HG03280 (cell line): ENCODE data around the gene TRAF1.
A peak's percentile ranks its signal among the peaks of the same experiment; 100 is the strongest.

Experiments used
- ATAC-seq: cut with Tn5 transposase; IDR thresholded peaks from one replicate; pipeline ENCODE4 v1.9.1; 2021; ENCODE audit warnings: mild to moderate bottlenecking, moderate library complexity; ENCODE audit not compliant: unreplicated experiment

Gene TRAF1

DNA sequence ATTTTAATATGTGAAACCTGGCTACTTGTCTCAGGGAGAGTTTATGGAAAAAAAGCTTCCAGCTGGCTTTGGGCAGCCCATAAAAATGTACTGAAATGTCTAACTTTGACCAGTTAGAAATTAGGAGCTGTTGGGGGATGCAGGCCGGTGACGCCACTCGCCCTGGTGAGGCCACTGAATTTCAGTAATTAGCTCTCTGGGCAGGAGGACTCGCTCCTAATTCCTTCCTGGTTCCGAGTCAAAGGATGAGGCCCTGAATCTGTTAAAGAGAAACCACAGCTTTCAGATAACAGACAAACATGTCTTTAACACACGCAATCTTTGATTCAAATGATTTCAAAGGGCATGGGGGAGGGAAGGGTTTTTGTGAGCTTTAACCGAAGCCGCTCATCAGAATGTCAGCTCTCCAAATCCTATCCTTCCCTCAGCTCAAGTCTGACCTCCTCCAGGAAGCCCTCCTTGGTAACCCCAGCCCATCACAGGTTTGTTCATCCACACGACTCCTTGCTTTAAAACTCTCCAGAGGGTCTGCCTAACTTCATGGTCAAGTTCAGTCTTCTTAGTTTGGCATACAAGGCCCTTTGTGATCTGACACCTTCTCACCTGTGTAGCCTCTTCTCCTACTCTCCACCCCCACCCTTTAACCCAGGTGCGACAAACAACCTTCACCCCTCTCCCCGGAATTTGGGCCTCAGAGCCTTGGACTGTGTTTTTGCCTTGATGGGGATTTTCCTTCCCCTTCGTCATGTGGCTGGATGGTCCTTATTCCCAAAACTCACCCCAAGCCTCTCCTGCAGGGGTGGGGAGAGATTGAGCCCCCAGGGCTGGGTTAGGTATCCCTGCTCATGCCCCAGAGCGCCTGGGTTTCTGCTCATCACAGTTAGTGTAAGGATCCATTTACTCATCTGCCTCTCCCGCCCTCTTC is 36.0 kb downstream of the TRAF1 start:
- no peak for ATAC-seq

DNA sequence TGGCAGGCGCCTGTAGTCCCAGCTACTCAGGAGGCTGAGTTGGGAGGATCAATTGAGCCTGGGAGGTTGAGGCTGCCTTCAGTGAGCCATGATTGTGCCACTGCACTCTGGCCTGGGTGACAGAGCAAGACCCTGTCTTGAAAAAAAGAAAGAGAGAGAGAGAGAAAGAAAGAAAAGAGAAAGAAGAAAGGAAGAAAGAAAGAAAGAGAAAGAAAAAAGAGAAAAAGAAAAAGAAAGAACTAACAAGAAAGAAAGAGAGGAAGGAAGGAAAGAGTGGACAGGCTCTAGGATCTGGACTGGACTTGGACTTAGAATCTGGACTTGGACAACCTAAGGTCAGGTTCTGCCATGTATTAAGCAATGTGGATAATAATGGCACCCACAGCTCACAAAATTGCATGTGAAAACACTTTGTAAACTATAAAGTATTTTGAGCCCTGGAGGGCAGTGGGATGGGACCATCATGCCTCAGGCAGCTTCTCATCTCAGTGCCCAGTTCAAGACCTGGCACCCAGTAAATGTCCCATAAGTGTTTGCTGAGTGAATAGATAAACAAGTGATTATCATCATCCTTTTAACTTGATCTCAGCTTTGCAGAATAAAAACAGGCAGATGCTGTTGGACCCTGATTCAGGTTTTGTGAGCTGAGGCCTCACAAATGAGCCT is 36.9 kb downstream of the TRAF1 start:
- ATAC-seq, result no peak

DNA sequence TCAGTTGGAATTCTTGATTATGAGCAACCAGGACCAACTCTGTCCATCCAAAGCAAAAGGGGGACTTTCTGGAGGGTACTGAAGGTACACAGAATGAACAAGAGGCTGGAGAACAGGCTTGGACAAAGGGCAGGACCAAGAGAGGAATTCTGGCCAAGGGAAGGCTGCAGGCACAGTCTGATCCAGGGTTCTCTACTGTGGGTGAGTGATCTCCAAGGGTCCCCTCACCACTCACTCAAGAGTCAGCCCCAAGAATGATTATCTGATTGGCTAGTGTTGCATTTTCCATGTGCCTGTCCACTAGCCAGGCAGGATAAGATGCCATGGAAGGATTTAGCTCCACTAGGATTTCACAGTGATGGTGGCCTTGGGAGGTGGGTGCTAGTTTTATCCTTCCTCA is 38.0 kb downstream of the TRAF1 start:
- ATAC-seq, result no peak

DNA sequence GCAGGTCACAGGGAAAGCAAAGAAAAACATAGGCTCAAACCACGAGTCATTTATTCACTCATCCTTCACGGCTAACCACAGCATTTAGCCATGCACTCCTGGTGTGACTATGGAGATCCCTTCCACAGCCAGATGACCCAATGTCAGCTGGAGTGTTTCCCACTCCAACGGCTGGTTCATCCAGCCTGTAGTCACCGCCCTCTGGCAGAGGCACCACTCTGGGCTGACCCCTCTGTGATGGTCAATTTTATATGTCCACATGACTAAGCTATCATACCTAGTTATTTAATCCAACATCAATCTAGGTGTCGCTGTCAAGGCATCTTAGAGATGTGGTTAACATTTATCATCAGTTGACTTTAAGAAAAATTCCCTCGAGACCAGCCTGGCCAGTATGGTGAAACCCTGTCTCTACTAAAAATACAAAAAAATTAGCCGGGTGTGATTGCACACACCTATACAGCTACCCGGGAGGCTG is 40.1 kb downstream of the TRAF1 start:
- ATAC-seq, result no peak

DNA sequence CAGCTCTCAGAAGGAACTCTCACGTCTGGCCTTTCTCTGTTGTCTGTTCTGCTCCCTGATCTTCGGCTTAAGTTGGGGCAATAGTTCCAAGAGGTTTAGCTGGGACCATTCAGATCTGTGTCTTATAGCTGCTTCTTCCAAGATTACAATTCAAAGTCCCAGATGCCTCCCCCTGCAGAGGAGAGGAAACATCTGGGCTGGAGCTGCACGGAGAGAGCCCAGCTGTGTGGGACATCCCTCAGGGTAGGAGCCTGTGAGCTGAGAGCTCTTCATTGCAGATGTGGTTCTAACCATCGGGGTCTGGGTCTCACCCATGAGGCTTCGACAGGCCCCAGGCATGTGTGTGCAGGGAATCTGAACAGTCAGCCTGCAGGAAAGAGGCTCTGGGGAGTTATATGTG is 40.6 kb downstream of the TRAF1 start:
- ATAC-seq, result no peak

DNA sequence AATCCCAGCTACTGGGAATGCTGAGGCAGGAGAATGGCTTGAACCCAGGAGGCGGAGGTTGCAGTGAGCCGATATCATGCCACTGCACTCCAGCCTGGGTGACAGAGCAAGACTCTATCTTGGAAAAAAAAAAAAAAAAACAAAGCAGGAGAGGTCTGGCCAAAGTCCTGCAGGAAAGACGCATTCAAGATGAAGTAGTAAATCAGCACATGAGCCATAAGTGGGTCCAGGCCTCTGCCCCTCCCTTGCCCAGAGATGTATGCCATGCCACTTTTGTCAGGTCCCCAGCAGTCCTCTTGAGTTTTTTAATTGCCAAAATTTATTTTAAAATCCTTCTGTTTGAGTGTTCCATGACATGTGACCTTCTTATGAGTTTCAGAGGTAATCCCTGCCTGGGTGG is 41.1 kb downstream of the TRAF1 start:
- no peak for ATAC-seq

DNA sequence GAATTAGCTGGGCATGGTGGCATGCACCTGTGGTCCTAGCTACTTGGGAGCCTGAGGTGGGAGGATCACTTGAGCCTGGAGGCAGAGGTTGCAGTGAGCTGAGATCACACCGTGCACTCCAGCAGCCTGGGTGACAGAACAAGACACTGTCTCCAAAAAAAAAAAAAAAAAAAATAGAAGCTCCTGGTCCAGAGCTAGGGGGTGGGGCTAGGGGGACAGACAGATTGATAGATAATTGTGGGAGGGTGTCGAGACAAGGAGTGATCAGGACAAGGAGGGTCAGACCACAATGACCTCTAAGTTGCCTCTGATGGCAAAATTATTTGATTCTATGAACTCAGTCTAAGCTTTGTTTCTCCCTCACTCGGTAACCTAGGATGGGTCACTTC is 43.0 kb downstream of the TRAF1 start:
- ATAC-seq, result no peak

DNA sequence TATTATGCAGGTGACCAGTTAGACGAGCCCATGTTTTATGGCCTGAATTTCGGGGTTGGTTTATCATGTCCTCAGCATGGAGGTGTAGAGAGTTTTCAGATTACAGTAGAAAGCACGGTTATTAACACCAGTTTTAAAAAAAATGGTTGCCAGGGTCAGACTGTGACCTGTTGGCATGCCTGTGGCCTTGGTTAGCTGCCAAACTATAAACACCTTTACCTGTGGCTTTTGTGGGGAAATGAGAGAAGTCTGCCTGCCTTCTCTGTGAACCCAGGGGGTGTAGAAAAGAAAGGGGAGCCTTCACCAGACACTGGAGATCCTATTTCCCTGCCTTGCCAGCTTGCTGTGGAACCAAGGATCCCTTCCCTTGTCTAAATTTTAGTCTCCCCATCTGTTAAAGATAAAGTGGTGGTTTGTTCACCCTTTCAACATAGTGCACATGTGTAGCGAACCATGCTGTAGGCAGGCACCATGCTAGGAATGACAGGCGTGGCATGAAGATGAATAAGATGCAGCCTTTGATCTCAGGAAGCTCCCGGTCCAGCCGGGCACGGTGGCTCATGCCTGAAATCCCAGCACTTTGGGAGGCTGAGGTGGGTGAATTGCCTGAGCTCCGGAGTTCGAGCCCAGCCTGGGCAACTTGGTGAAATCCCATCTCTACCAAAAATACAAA is 43.5 kb downstream of the TRAF1 start:
- ATAC-seq, result no peak

DNA sequence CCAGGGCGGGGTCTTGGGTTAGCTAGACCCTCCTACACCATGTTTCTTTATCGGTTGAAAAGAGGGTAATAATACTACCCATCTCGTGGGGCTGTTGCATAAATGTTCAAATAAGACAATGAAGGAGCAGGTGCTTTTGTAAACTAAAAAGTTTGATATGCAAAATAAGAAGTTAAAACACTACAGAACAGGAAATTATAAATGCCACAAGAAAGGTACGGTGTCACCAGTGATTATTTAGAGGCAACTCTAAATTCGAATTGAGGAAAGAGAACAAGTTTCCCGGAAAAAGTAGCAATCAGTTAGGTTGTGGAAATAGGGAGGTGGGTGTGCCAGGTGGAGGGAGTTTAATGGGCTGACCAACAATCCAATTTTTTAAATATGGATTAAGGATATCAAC is 47.1 kb downstream of the TRAF1 start:
- no peak for ATAC-seq

DNA sequence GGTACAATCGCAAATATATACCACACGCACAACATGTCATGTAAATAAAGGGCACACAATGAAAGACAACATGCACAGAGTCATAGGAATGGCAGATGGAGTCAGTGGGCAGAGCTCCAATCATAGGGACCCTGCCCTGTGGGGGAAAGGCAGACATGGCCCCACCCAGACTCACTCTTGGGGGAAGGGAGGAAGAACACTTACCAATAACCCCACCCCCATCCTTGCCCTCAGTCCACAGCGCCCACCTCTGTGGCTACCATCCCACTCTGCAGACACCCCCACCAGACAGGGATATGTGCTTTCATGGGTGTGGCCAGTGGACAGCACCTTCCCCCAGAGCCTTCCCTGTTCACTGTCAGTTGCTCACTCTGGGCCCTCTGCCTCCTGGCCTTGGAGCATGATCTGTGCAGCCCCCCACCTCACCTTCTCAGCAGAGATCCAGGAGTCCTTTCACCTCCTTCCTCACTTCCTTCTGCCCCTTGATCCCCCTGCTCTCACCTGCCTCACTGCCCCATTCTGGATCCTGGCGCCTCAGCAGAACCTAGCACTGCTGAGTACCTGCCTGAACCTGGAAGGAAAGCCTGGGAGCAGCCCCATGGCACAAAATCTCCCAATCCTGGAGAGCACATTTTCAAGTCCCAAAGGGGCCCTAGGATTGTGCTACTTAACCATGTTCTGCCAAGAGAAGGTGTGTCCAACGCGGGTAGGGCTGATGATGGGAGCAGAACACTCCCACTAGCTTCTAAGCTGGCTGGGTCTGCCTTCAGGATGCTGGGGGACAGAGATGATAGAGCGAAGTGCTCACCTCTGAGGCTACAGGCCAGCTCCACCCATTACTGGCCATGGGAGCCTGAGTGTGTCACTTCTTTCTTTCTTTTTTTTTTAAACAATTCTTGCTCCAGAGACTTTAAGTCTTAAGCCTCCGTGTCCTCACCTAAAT is 48.1 kb downstream of the TRAF1 start:
- no peak for ATAC-seq

DNA sequence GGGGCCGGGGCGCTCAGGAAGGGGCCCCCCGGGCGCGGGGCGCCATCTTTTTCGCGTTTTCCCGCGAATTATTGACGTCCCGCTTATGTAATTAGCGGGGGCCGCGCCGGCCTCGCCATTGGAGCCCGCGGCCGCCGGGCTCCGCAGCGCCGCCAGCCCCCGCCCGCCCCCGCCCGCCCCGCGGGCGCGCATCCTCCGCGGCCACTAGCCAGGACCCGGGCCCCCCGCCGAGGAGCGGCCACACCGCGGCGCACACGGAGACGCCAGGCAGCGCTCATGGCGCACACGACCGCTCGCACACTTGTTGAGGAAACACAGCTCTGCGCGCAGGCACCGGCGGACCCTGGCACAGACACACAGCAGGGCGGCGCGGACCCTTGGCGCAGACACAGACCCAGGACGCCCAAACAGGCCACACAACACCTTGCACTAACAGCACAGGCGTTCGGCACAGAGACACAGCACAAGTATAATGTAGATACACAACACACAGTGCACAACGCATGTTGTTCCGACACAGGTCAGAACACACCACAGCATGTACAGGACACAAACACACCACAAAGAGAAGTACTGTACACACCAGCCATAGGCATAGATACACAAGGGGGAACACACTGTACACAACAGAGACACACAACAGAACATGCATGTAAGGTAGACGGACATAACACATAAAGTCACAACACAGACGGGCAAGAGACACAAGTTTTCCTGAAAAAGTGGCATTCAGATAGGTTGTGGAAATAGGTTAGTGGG is 49.1 kb downstream of the TRAF1 start:
- peak; percentile 55 for ATAC-seq

DNA sequence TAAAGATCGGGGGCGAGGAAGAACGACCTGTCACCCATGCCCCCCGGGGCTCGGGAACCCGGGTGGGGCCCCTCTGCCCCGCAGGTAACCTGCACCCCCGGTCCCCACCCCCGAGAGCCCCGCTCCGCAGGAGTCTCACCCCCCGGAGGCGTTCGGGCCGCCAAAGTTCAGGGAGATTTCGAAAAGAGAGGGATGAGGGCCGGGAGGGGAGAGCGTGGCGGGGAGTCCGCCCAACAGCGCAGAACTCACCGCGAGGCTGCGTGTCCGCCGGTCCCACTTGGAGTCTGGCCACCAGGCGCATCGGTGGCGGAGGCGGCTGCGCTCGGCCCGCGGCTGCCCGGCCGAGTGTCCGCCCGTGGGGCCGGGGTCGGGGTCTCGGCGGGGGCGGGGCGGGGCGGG is 49.8 kb downstream of the TRAF1 start, which contains the start of gene PHF19:
TSS of gene PHF19 (minus strand) at position 347 of the 399 bp plus-strand sequence. CDS start 2,447 bp downstream, outside the sequence.
- ATAC-seq, result peak; percentile 11

DNA sequence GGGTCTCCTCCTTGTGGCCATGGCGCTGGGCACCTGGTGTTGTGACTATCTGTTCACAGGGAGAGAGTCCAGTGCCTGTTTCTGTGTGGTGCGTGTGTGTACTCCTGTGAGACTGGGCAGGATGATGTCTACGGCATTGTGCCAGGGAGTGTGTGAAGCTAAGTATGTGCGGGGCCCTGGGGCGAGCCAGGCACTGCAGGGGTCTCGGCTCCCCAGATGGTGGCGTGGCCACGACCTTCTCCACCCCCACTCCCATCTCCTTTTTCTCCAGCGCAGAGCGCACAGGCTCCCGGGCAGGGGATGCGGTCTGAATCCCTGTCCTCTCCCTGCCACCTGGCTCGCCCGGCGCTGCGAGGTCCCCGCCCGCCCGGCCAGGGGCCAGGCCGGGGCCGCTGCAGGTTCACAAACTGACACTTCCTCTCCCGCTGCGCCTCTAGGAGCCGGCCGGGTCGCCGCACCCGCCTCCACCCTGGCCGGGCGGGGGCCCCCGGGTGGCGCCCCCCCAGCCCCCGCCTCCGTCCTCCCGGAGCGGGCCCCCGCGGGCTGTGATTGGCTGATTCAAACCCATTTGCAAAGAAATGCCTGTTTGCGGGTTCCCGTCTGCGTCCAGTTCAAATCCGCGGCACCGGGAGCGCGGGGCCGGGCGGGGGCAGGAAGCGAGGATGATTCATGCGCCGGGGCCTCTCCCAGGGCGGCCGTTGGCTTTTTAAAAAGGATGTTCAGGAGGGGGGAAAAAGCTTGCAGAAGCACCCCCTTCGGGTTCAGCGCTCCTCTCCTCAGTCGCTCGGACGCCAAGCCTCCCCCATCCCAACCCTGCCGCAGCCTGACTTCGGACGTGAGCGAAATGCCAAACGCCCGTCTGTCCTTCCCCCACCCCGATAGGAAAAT is 50.4 kb downstream of the TRAF1 start:
- peak; percentile 57 for ATAC-seq

DNA sequence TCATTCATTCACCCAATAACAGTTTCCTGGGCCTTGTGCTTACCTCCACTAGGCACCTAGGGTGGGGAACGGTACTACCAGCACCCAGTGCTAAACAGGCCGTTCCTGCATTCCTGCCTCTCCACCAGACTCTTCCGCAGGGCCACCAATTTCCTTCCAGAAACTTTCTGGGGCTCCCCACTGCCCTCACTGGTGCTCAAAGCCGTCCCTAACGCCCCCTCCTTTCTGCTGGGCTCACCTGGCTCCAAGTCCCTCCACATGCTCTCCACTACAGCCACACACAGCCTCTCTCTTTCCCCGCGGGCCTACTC is 51.0 kb downstream of the TRAF1 start:
- no peak for ATAC-seq

DNA sequence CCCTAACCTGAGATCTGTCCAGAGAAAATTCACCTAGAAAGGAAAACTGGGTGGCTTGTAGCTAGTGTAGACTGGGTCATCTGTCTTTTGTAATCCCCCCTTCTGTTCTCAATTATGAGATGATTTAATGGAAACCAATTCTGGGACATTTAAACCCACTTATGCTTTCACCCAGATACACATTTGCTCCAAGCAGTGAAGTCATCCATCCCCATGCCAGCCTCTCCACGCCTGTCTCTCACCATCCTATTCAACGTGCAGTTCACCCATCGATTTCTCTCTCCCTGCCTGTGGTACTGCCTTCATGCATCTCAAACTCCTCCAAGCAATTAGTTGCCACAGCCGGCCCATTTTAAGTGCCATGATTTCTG is 51.4 kb downstream of the TRAF1 start:
- no peak for ATAC-seq

DNA sequence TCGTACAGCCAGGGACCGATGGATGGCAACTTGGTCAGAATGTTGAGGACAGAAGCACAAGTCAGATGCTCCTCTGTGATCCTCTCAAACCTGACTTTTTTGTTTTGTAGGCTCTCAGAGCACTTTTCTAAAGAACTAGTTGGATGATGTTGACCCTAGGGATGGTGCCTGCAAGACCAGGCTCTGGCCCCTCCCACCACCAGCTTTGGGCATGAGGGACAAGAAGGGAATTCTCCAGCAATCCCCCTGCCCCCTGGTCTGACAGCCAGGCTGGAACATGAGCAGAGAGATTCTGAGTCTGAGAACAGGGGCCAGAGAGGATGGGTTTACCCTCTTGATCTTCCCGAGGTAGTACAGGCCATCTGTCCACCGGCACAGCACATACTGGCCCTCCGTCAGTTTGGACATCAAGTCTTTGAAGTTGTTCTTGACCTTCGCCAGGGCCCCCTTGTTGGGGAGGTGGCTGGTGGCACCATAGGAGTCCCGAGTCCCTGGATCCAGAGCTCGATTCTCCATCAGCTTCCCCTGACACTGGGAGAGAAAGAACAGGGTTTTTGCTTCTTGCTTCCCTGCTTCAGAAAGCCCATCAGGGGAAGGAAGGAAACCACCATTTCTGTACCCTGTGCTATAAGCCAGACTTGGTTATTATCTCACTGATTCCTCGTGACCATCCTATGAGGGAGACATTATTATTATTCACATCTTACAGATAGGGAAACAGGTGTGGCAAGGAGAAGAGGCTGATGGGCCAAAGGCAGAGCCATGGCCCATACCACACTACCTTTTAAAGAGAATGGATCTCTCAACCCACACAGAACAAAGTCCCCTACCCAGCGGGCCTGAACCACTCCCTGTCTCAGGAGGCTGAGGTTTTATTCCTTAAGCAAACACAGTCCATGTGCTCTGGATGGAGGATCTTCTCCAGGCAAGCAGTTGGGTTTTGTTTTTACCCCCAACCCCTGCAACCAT is 52.1 kb downstream of the TRAF1 start:
- ATAC-seq, result no peak

DNA sequence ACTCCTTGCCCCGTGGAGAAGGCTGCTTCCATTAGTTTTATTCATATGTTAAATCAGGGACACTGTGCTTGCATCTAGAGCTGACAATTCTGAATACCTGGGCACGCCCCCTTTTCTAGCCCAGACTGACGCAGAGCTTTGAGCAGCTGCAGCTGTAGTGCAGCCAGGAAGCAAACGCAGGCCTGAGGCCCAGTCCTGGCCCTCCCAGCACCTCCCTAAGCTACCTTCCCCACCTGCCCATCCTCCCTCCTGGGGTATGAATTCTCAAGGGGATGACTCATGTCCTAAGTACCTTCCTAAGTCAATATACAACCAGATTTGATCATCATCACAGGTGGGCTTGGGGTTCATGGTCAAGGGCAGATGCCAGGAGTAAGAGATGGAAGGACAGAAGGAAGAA is 53.1 kb downstream of the TRAF1 start:
- no peak for ATAC-seq
